Measurements from ENCODE around the gene PPFIBP2. TPM values are rescaled to one million over a fixed set of nuclear protein-coding genes. Genes with fewer than 3 reads are reported as not detected.

The PPFIBP2 gene
- polyA plus RNA-seq, 1 donor, result 59.0 TPM

DNA sequence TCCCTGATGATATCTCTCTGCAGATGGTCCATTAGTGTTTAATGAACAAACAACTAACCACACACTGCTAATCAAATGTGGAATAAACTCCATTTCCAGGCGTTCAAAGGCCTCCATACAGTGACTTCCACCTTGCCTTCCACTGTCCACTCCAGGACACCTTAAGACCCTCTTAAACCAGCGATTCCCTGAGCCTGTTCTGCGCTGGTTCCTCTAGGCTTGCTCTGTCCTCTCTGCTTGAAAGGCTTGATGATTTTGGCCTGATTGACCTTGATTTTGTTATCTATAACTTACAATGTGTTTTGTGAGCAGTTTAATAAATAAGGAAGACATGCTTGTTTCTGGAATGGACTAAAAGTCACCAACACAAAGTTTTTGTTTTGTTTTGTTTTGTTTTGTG lies 180.4 kb downstream of the PPFIBP2 start:
- DNase-seq (ENCODE audit: low read depth), result no peak

GRCh38 chr11:7696424-7696823 lies 182.6 kb downstream of the PPFIBP2 start:
- DNase-seq (ENCODE audit: low read depth), result no peak

Other genes with a start within 250 kb of the PPFIBP2 start
- 35.0 TPM for gene OLFML1, start 28.5 kb upstream of the PPFIBP2 start, polyA plus RNA-seq (ENCODE audit: insufficient read length)
- gene CYB5R2, start 159.5 kb downstream of the PPFIBP2 start, polyA plus RNA-seq (ENCODE audit: insufficient read length), result 8.1 TPM
- 0.13 TPM for gene OVCH2, start 192.5 kb downstream of the PPFIBP2 start, polyA plus RNA-seq (ENCODE audit: insufficient read length)

Measured in forelimb muscle (tissue), 1 donor.